ENCODE results near the gene GALR1.

GRCh38 chr18:77201506-77201905 is 48.1 kb upstream of the GALR1 start:
- TF ChIP-seq ZNF366 (tag by site-specific recombination; conservative IDR thresholded peaks at IDR 0.05) (no peak), ZNF157 (tag by site-specific recombination; IDR thresholded peaks at IDR 0.05) (no peak), CTCF (tag by site-specific recombination; IDR thresholded peaks at IDR 0.05) (no peak), ELK4 (IDR thresholded peaks at IDR 0.05; ENCODE audit: borderline replicate concordance, low read depth, low read length) (no peak), ZNF48 (tag by site-specific recombination; IDR thresholded peaks at IDR 0.05) (no peak), ZNF335 (tag by site-specific recombination; conservative IDR thresholded peaks at IDR 0.05) (no peak), REST (tag by site-specific recombination; IDR thresholded peaks at IDR 0.05) (no peak), SP7 (tag by site-specific recombination; IDR thresholded peaks at IDR 0.05) (no peak), SETDB1 (IDR thresholded peaks at IDR 0.05; ENCODE audit: insufficient read length, low read length) (no peak)
